Tibial artery (tissue), 4 donors: ENCODE results near the gene ANKRD10.

Experiments used
- DNase-seq, 2 donors: peaks; one replicate each; pipeline ENCODE4 v3.0.0-alpha.2; 2019
- H3K27ac ChIP-seq, 2 donors: fragments of 200-600 bp; sonication (generic) in 1 of 2; 1 replicate in 1 of 2; 2 replicates in 1 of 2; pipeline ENCODE4 v1.5.1; 2018 to 2019; ENCODE audit warnings: mild to moderate bottlenecking in 1 of 2
- H3K27me3 ChIP-seq, 2 donors: fragments of 200-600 bp; sonication (generic) in 1 of 2; one replicate each; pipeline versions ENCODE4 v1.5.1 to v1.6.0; 2016 to 2019
- H3K36me3 ChIP-seq, 3 donors: fragments of 200-600 bp; sonication (generic) in 2 of 3; one replicate each; pipeline ENCODE4 v1.5.1; 2016 to 2019; ENCODE audit warnings: mild to moderate bottlenecking in 2 of 3
- H3K4me1 ChIP-seq, 4 donors: fragments of 200-600 bp; sonication (generic) in 2 of 4; 1 replicate in 3 of 4; 2 replicates in 1 of 4; pipeline ENCODE4 v1.5.1; 2016 to 2019
- H3K4me3 ChIP-seq, 2 donors: fragments of 200-600 bp; sonication (generic) in 1 of 2; 1 replicate in 1 of 2; 2 replicates in 1 of 2; pipeline ENCODE4 v1.5.1; 2018 to 2019; ENCODE audit warnings: mild to moderate bottlenecking in 2 of 2
- H3K9me3 ChIP-seq, 3 donors: fragments of 200-600 bp; sonication (generic) in 1 of 3; one replicate each; pipeline ENCODE4 v1.5.1; 2016 to 2019
- CTCF ChIP-seq, 2 experiments: fragments of 200-600 bp in 1 of 2; fragments of 450-650 bp in 1 of 2; IDR thresholded peaks; one replicate each; pipeline ENCODE4 v1.5.1; 2017 to 2019; ENCODE audit warnings: antibody characterized with exemption in 2 of 2, mild to moderate bottlenecking in 1 of 2, moderate library complexity in 1 of 2
- intact Hi-C: fragments of 100-400 bp; cut with DNase I; formaldehyde crosslinking; loops from one replicate; pipeline ENCODE4 v1.15.0; 2023; ENCODE audit warnings: low total_unique reads

Gene ANKRD10

GRCh38 chr13:110879482-110879881, 35.4 kb downstream of the ANKRD10 start:
- no peaks in the 10 kb centered on the region for H3K27me3 ChIP-seq
- peaks cover 0 to 6% (median 0%) of the 10 kb centered on the region in 3 donors for H3K36me3 ChIP-seq
- no peak overlapping the region for H3K4me3 ChIP-seq
- peaks cover 0 to 9% (median 7%) of the 10 kb centered on the region in 4 donors for H3K4me1 ChIP-seq
- H3K27ac ChIP-seq: no peak overlapping the region
- intact Hi-C loops: loop anchor here (10.0 kb wide), 1 partner anchor 165 kb away; the partner anchor contains the start of gene ING1
- no peak for DNase-seq
- TF ChIP-seq CTCF (IDR thresholded peaks at IDR 0.05): no peak
- H3K9me3 ChIP-seq: no peaks in the 10 kb centered on the region

GRCh38 chr13:110877737-110878258, 37.1 kb downstream of the ANKRD10 start:
- H3K27ac ChIP-seq: no peak overlapping the region

GRCh38 chr13:110876609-110877008, 38.3 kb downstream of the ANKRD10 start:
- Histone ChIP-seq H3K4me3 (no peak overlapping the region), H3K9me3 (no peaks in the 10 kb centered on the region), H3K27ac (no peak overlapping the region), H3K36me3 (peaks cover 0 to 6% (median 0%) of the 10 kb centered on the region in 3 donors), H3K27me3 (no peaks in the 10 kb centered on the region), H3K4me1 (peaks cover 0 to 15% (median 13%) of the 10 kb centered on the region in 4 donors)
- intact Hi-C loops: loop anchor here (10.0 kb wide), 1 partner anchor 162 kb away; the partner anchor contains the start of gene ING1
- no peak for TF ChIP-seq CTCF (IDR thresholded peaks at IDR 0.05)
- DNase-seq: no peak

More at GRCh38 chr13:110877737-110878258, 37.1 kb downstream of the ANKRD10 start:
- intact Hi-C loops: loop anchor here (10.0 kb wide), 1 partner anchor 163 kb away; the partner anchor contains the start of gene ING1
- Histone ChIP-seq H3K4me1 (peaks cover 0 to 13% (median 13%) of the 10 kb centered on the region in 4 donors), H3K27me3 (no peaks in the 10 kb centered on the region), H3K36me3 (peaks cover 0 to 6% (median 0%) of the 10 kb centered on the region in 3 donors), H3K4me3 (no peak overlapping the region), H3K9me3 (no peaks in the 10 kb centered on the region)
- TF ChIP-seq CTCF (IDR thresholded peaks at IDR 0.05): no peak
- no peak for DNase-seq

GRCh38 chr13:110875241-110875640, 39.6 kb downstream of the ANKRD10 start:
- Histone ChIP-seq H3K4me3 (peak overlapping the region; percentile 44 to 53), H3K4me1 (peaks cover 0 to 27% (median 21%) of the 10 kb centered on the region in 4 donors), H3K27me3 (no peaks in the 10 kb centered on the region), H3K9me3 (no peaks in the 10 kb centered on the region), H3K36me3 (peaks cover 0 to 6% (median 0%) of the 10 kb centered on the region in 3 donors), H3K27ac (peak overlapping the region; percentile 33 to 47)
- intact Hi-C loops: loop anchor here (10.0 kb wide), 1 partner anchor 160 kb away; the partner anchor contains the start of gene ING1
- no peak for DNase-seq
- no peak for TF ChIP-seq CTCF (IDR thresholded peaks at IDR 0.05)

GRCh38 chr13:110874508-110874960, 40.3 kb downstream of the ANKRD10 start:
- Histone ChIP-seq H3K36me3 (peaks cover 0 to 3% (median 0%) of the 10 kb centered on the region in 3 donors), H3K9me3 (no peaks in the 10 kb centered on the region), H3K4me3 (peak overlapping the region; percentile 44 to 53), H3K27me3 (no peaks in the 10 kb centered on the region), H3K4me1 (peaks cover 0 to 33% (median 26%) of the 10 kb centered on the region in 4 donors), H3K27ac (peak overlapping the region; percentile 33 to 47)
- intact Hi-C loops: loop anchor here (10.0 kb wide), 1 partner anchor 160 kb away; the partner anchor contains the start of gene ING1
- DNase-seq: peak; percentile 86 to 94
- TF ChIP-seq CTCF (IDR thresholded peaks at IDR 0.05): no peak
